ENCODE results near the gene SLC8A1. TPM values are rescaled to one million over a fixed set of nuclear protein-coding genes. Genes with fewer than 3 reads are reported as not detected.

Gene SLC8A1
- total and polyA plus RNA-seq, 7 experiments from 2014 or later = 0.95 to 22.8 (median 1.5) TPM; not detected in 2

GRCh38 chr2:40147360-40147759 lies 304.5 kb downstream of the SLC8A1 start:
- Histone ChIP-seq H3K4me1 (ENCODE audit: control insufficient read depth in 2 of 2, insufficient read depth in 2 of 2, low read length in 2 of 2) (no peaks in the 10 kb centered on the region), H3K4me3 (ENCODE audit: low read length) (no peak overlapping the region), H3K9me3 (ENCODE audit: control insufficient read depth in 2 of 3, low read length in 3 of 3) (no peaks in the 10 kb centered on the region), H3K27ac (ENCODE audit: low read depth, low read length) (no peak overlapping the region), H3K36me3 (ENCODE audit: control insufficient read depth in 2 of 3, insufficient read depth in 3 of 3, low read length in 3 of 3) (no peaks in the 10 kb centered on the region), H3K27me3 (ENCODE audit: control insufficient read depth in 2 of 2, insufficient read depth in 2 of 2, low read length in 2 of 2) (no peaks in the 10 kb centered on the region)
- no peak for ATAC-seq
- no peaks in the 10 kb centered on the region for H3K4me1 Mint-ChIP-seq
- peaks cover 0 to 2% (median 0%) of the 10 kb centered on the region in 11 donors for H3K9me3 Mint-ChIP-seq
- H3K4me3 Mint-ChIP-seq = no peak overlapping the region
- H3K27ac Mint-ChIP-seq = no peak overlapping the region
- H3K36me3 Mint-ChIP-seq = peaks cover 0 to 5% (median 0%) of the 10 kb centered on the region in 5 donors
- ChIA-PET CTCF (no interaction called here), POLR2A (no interaction called here)
- no peak for DNase-seq
- H3K27me3 Mint-ChIP-seq = peaks cover 0 to 7% (median 0%) of the 10 kb centered on the region in 5 donors
- intact Hi-C loops (cut with micrococcal nuclease) = no loop called here

- CTCF ChIA-PET = no interaction called here
- Histone ChIP-seq H3K36me3 (ENCODE audit: control insufficient read depth in 2 of 3, insufficient read depth in 3 of 3, low read length in 3 of 3) (no peaks in the 10 kb centered on the region), H3K4me3 (ENCODE audit: low read length) (no peak overlapping the region), H3K4me1 (ENCODE audit: control insufficient read depth in 2 of 2, insufficient read depth in 2 of 2, low read length in 2 of 2) (no peaks in the 10 kb centered on the region), H3K27ac (ENCODE audit: low read depth, low read length) (no peak overlapping the region), H3K9me3 (ENCODE audit: control insufficient read depth in 2 of 3, low read length in 3 of 3) (no peaks in the 10 kb centered on the region), H3K27me3 (ENCODE audit: control insufficient read depth in 2 of 2, insufficient read depth in 2 of 2, low read length in 2 of 2) (no peaks in the 10 kb centered on the region)
- Mint-ChIP-seq H3K9me3 (peaks cover 0 to 11% (median 0%) of the 10 kb centered on the region in 11 donors), H3K4me1 (peaks cover 0 to 2% (median 0%) of the 10 kb centered on the region in 7 donors), H3K36me3 (peaks cover 0 to 17% (median 0%) of the 10 kb centered on the region in 5 donors), H3K27me3 (peaks cover 0 to 7% (median 0%) of the 10 kb centered on the region in 5 donors), H3K27ac (no peak overlapping the region), H3K4me3 (no peak overlapping the region)
- POLR2A ChIA-PET = no interaction called here
- intact Hi-C loops (cut with micrococcal nuclease) = no loop called here
- DNase-seq (no peak), ATAC-seq (no peak)
These were observed 307.9 kb downstream of the SLC8A1 start for GRCh38 chr2:40144022-40144421.

GRCh38 chr2:40138314-40138713 lies 313.6 kb downstream of the SLC8A1 start:
- Histone ChIP-seq H3K36me3 (ENCODE audit: control insufficient read depth in 2 of 3, insufficient read depth in 3 of 3, low read length in 3 of 3) (no peaks in the 10 kb centered on the region), H3K4me3 (ENCODE audit: low read length) (no peak overlapping the region), H3K9me3 (ENCODE audit: control insufficient read depth in 2 of 3, low read length in 3 of 3) (no peaks in the 10 kb centered on the region), H3K27ac (ENCODE audit: low read depth, low read length) (no peak overlapping the region), H3K27me3 (ENCODE audit: control insufficient read depth in 2 of 2, insufficient read depth in 2 of 2, low read length in 2 of 2) (no peaks in the 10 kb centered on the region), H3K4me1 (ENCODE audit: control insufficient read depth in 2 of 2, insufficient read depth in 2 of 2, low read length in 2 of 2) (no peaks in the 10 kb centered on the region)
- peaks cover 0 to 4% (median 0%) of the 10 kb centered on the region in 5 donors for H3K27me3 Mint-ChIP-seq
- DNase-seq (no peak), ATAC-seq (no peak)
- H3K4me1 Mint-ChIP-seq = peaks cover 0 to 2% (median 0%) of the 10 kb centered on the region in 7 donors
- H3K9me3 Mint-ChIP-seq = peaks cover 0 to 14% (median 0%) of the 10 kb centered on the region in 11 donors
- ChIA-PET CTCF (no interaction called here), POLR2A (no interaction called here)
- H3K36me3 Mint-ChIP-seq = peaks cover 0 to 13% (median 0%) of the 10 kb centered on the region in 5 donors
- intact Hi-C loops (cut with micrococcal nuclease) = no loop called here
- no peak overlapping the region for H3K27ac Mint-ChIP-seq
- H3K4me3 Mint-ChIP-seq = no peak overlapping the region

- no peak overlapping the region for H3K27ac Mint-ChIP-seq
- H3K9me3 Mint-ChIP-seq = peaks cover 0 to 3% (median 0%) of the 10 kb centered on the region in 11 donors
- ATAC-seq (no peak), DNase-seq (no peak)
- peaks cover 0 to 2% (median 0%) of the 10 kb centered on the region in 5 donors for H3K27me3 Mint-ChIP-seq
- no peaks in the 10 kb centered on the region for H3K36me3 Mint-ChIP-seq
- Histone ChIP-seq H3K36me3 (ENCODE audit: control insufficient read depth in 2 of 3, insufficient read depth in 3 of 3, low read length in 3 of 3) (no peaks in the 10 kb centered on the region), H3K27me3 (ENCODE audit: control insufficient read depth in 2 of 2, insufficient read depth in 2 of 2, low read length in 2 of 2) (no peaks in the 10 kb centered on the region), H3K9me3 (ENCODE audit: control insufficient read depth in 2 of 3, low read length in 3 of 3) (no peaks in the 10 kb centered on the region), H3K4me3 (ENCODE audit: low read length) (no peak overlapping the region), H3K4me1 (ENCODE audit: control insufficient read depth in 2 of 2, insufficient read depth in 2 of 2, low read length in 2 of 2) (no peaks in the 10 kb centered on the region), H3K27ac (ENCODE audit: low read depth, low read length) (no peak overlapping the region)
- ChIA-PET CTCF (no interaction called here), POLR2A (no interaction called here)
- H3K4me1 Mint-ChIP-seq = peaks cover 0 to 13% (median 0%) of the 10 kb centered on the region in 7 donors
- no peak overlapping the region for H3K4me3 Mint-ChIP-seq
- intact Hi-C loops (cut with micrococcal nuclease) = no loop called here
These were observed 320.7 kb downstream of the SLC8A1 start for GRCh38 chr2:40131081-40131704.

GRCh38 chr2:40130251-40130994 lies 321.5 kb downstream of the SLC8A1 start:
- CTCF ChIA-PET = no interaction called here

GRCh38 chr2:40129725-40130124 lies 322.2 kb downstream of the SLC8A1 start:
- DNase-seq = no peak
- Mint-ChIP-seq H3K4me3 (no peak overlapping the region), H3K9me3 (no peaks in the 10 kb centered on the region), H3K36me3 (no peaks in the 10 kb centered on the region), H3K4me1 (peaks cover 0 to 14% (median 0%) of the 10 kb centered on the region in 7 donors), H3K27ac (no peak overlapping the region), H3K27me3 (peaks cover 0 to 3% (median 0%) of the 10 kb centered on the region in 5 donors)
- ATAC-seq = no peak
- Histone ChIP-seq H3K27ac (ENCODE audit: low read depth, low read length) (no peak overlapping the region), H3K36me3 (ENCODE audit: control insufficient read depth in 2 of 3, insufficient read depth in 3 of 3, low read length in 3 of 3) (no peaks in the 10 kb centered on the region), H3K27me3 (ENCODE audit: control insufficient read depth in 2 of 2, insufficient read depth in 2 of 2, low read length in 2 of 2) (no peaks in the 10 kb centered on the region), H3K4me1 (ENCODE audit: control insufficient read depth in 2 of 2, insufficient read depth in 2 of 2, low read length in 2 of 2) (no peaks in the 10 kb centered on the region), H3K9me3 (ENCODE audit: control insufficient read depth in 2 of 3, low read length in 3 of 3) (no peaks in the 10 kb centered on the region), H3K4me3 (ENCODE audit: low read length) (no peak overlapping the region)
- ChIA-PET POLR2A (no interaction called here), CTCF (no interaction called here)
- intact Hi-C loops (cut with micrococcal nuclease) = no loop called here

More at GRCh38 chr2:40130251-40130994, 321.5 kb downstream of the SLC8A1 start:
- DNase-seq (no peak), ATAC-seq (no peak)
- H3K27ac ChIP-seq (ENCODE audit: low read depth, low read length) = no peak overlapping the region
- intact Hi-C loops (cut with micrococcal nuclease) = no loop called here
- H3K9me3 ChIP-seq (ENCODE audit: control insufficient read depth in 2 of 3, low read length in 3 of 3) = no peaks in the 10 kb centered on the region
- no peaks in the 10 kb centered on the region for H3K36me3 ChIP-seq (ENCODE audit: control insufficient read depth in 2 of 3, insufficient read depth in 3 of 3, low read length in 3 of 3)
- H3K4me3 Mint-ChIP-seq = no peak overlapping the region
- peaks cover 0 to 3% (median 0%) of the 10 kb centered on the region in 5 donors for H3K27me3 Mint-ChIP-seq
- peaks cover 0 to 14% (median 0%) of the 10 kb centered on the region in 7 donors for H3K4me1 Mint-ChIP-seq
- H3K27me3 ChIP-seq (ENCODE audit: control insufficient read depth in 2 of 2, insufficient read depth in 2 of 2, low read length in 2 of 2) = no peaks in the 10 kb centered on the region
- no peak overlapping the region for H3K27ac Mint-ChIP-seq
- no peaks in the 10 kb centered on the region for H3K9me3 Mint-ChIP-seq
- no peaks in the 10 kb centered on the region for H3K4me1 ChIP-seq (ENCODE audit: control insufficient read depth in 2 of 2, insufficient read depth in 2 of 2, low read length in 2 of 2)
- H3K4me3 ChIP-seq (ENCODE audit: low read length) = no peak overlapping the region
- POLR2A ChIA-PET = no interaction called here
- no peaks in the 10 kb centered on the region for H3K36me3 Mint-ChIP-seq

All from naive thymus-derived CD4-positive, alpha-beta T cell (primary cell).